ENCODE measurements around the gene GRID2. TPM values are rescaled to one million over a fixed set of nuclear protein-coding genes. Genes with fewer than 3 reads are reported as not detected.

Gene GRID2
- total RNA-seq, 1 experiment from 2014 or later: not detected

- POLR2A ChIA-PET: interaction anchor here (0.6 to 0.7 kb wide), 2 partner anchors 35 to 457 kb away, joined by 3 read pairs; no protein-coding TSS in a partner anchor
- intact Hi-C loops (cut with micrococcal nuclease): no loop called here
- Mint-ChIP-seq H3K9me3 (ENCODE audit: unreplicated experiment) (no peaks in the 10 kb centered on the region), H3K27me3 (ENCODE audit: insufficient read depth, unreplicated experiment) (no peaks in the 10 kb centered on the region), H3K4me3 (ENCODE audit: unreplicated experiment) (no peak overlapping the region), H3K4me1 (ENCODE audit: insufficient read depth, unreplicated experiment) (no peaks in the 10 kb centered on the region), H3K36me3 (ENCODE audit: insufficient read depth, unreplicated experiment) (no peaks in the 10 kb centered on the region), H3K27ac (ENCODE audit: low read depth, unreplicated experiment) (no peak overlapping the region)
- no TSS peak for BruUV-seq (replicated peaks)
- DNase-seq (ENCODE audit: unreplicated experiment): no peak
- CTCF ChIA-PET: interaction anchor here (0.7 kb wide), 1 partner anchor 542 kb away, joined by 3 read pairs; no protein-coding TSS in a partner anchor
- no peak for TF ChIP-seq CTCF (IDR thresholded peaks at IDR 0.05; ENCODE audit: unreplicated experiment)
Measured at GRCh38 chr4:92339676-92340075, 35.9 kb downstream of the GRID2 start.

- no peak for DNase-seq (ENCODE audit: unreplicated experiment)
- ChIA-PET CTCF (interaction anchor here (0.5 kb wide), 1 partner anchor 1544 kb away, joined by 3 read pairs; no protein-coding TSS in a partner anchor), POLR2A (no interaction called here)
- Mint-ChIP-seq H3K4me1 (ENCODE audit: insufficient read depth, unreplicated experiment) (no peaks in the 10 kb centered on the region), H3K36me3 (ENCODE audit: insufficient read depth, unreplicated experiment) (no peaks in the 10 kb centered on the region), H3K27ac (ENCODE audit: low read depth, unreplicated experiment) (no peak overlapping the region), H3K4me3 (ENCODE audit: unreplicated experiment) (no peak overlapping the region), H3K27me3 (ENCODE audit: insufficient read depth, unreplicated experiment) (no peaks in the 10 kb centered on the region), H3K9me3 (ENCODE audit: unreplicated experiment) (no peaks in the 10 kb centered on the region)
- intact Hi-C loops (cut with micrococcal nuclease): no loop called here
- no peak for TF ChIP-seq CTCF (IDR thresholded peaks at IDR 0.05; ENCODE audit: unreplicated experiment)
- BruUV-seq (replicated peaks): no TSS peak
Measured at GRCh38 chr4:92344216-92344615, 40.5 kb downstream of the GRID2 start.

- Mint-ChIP-seq H3K27me3 (ENCODE audit: insufficient read depth, unreplicated experiment) (no peaks in the 10 kb centered on the region), H3K4me3 (ENCODE audit: unreplicated experiment) (no peak overlapping the region), H3K36me3 (ENCODE audit: insufficient read depth, unreplicated experiment) (no peaks in the 10 kb centered on the region), H3K4me1 (ENCODE audit: insufficient read depth, unreplicated experiment) (no peaks in the 10 kb centered on the region), H3K9me3 (ENCODE audit: unreplicated experiment) (no peaks in the 10 kb centered on the region), H3K27ac (ENCODE audit: low read depth, unreplicated experiment) (no peak overlapping the region)
- intact Hi-C loops (cut with micrococcal nuclease): no loop called here
- CTCF ChIA-PET: no interaction called here
- no TSS peak for BruUV-seq (replicated peaks)
- DNase-seq (ENCODE audit: unreplicated experiment): no peak
- no peak for TF ChIP-seq CTCF (IDR thresholded peaks at IDR 0.05; ENCODE audit: unreplicated experiment)
- POLR2A ChIA-PET: no interaction called here
Measured at GRCh38 chr4:92346289-92346688, 42.5 kb downstream of the GRID2 start.

GRCh38 chr4:92357966-92358365 is 54.2 kb downstream of the GRID2 start:
- ChIA-PET CTCF (interaction anchor here (0.5 kb wide), 1 partner anchor 815 kb away, joined by 3 read pairs; no protein-coding TSS in a partner anchor), POLR2A (no interaction called here)
- intact Hi-C loops (cut with micrococcal nuclease): no loop called here
- no peak for TF ChIP-seq CTCF (IDR thresholded peaks at IDR 0.05; ENCODE audit: unreplicated experiment)
- Mint-ChIP-seq H3K36me3 (ENCODE audit: insufficient read depth, unreplicated experiment) (no peaks in the 10 kb centered on the region), H3K9me3 (ENCODE audit: unreplicated experiment) (no peaks in the 10 kb centered on the region), H3K27me3 (ENCODE audit: insufficient read depth, unreplicated experiment) (no peaks in the 10 kb centered on the region), H3K4me1 (ENCODE audit: insufficient read depth, unreplicated experiment) (no peaks in the 10 kb centered on the region), H3K27ac (ENCODE audit: low read depth, unreplicated experiment) (no peak overlapping the region), H3K4me3 (ENCODE audit: unreplicated experiment) (no peak overlapping the region)
- DNase-seq (ENCODE audit: unreplicated experiment): no peak
- BruUV-seq (replicated peaks): no TSS peak

Measured in MCF 10A (cell line).